Activated T-helper 17 cell treated with anti-CD3 and anti-CD28 coated beads, Interleukin-2, amount 50 U/mL, for 72 hours (primary cell): Measurements from ENCODE around the gene TNFSF10. TPM values are rescaled to one million over a fixed set of nuclear protein-coding genes. Genes with fewer than 3 reads are reported as not detected.
"Not testable (repeated sequence)": the region's sequence is repeated elsewhere in the genome, so short reads cannot be mapped to it uniquely, and the experiment has no call there.

Experiments used
- ATAC-seq: fragments of 150-1000 bp; cut with Tn5 transposase; replicated peaks from 2 replicates; pipeline ENCODE4 v1.10.0; 2021; ENCODE audit warnings: mild to moderate bottlenecking, moderate library complexity
- H3K27ac Mint-ChIP-seq: one replicate; pipeline ENCODE4 v1.8.0; 2022; ENCODE audit warnings: mixed read lengths
- H3K27me3 Mint-ChIP-seq: one replicate; pipeline ENCODE4 v1.8.0; 2022; ENCODE audit warnings: mixed read lengths
- H3K36me3 Mint-ChIP-seq: one replicate; pipeline ENCODE4 v1.8.0; 2022; ENCODE audit warnings: low read depth, mild to moderate bottlenecking, mixed read lengths
- H3K4me1 Mint-ChIP-seq: one replicate; pipeline ENCODE4 v1.8.0; 2022; ENCODE audit warnings: mixed read lengths
- H3K4me3 Mint-ChIP-seq: one replicate; pipeline ENCODE4 v1.8.0; 2022; ENCODE audit warnings: mild to moderate bottlenecking, mixed read lengths
- H3K9me3 Mint-ChIP-seq: one replicate; pipeline ENCODE4 v1.8.0; 2022; ENCODE audit warnings: mixed read lengths
- total RNA-seq, 2 donors: library from RNA; stranded (reverse); gene quantifications; one replicate each; pipeline ENCODE4 v1.2.3, GENCODE V29; 2022

The TNFSF10 gene
- 10 to 100 TPM; 33.6 to 36.1 TPM for total RNA-seq

DNA sequence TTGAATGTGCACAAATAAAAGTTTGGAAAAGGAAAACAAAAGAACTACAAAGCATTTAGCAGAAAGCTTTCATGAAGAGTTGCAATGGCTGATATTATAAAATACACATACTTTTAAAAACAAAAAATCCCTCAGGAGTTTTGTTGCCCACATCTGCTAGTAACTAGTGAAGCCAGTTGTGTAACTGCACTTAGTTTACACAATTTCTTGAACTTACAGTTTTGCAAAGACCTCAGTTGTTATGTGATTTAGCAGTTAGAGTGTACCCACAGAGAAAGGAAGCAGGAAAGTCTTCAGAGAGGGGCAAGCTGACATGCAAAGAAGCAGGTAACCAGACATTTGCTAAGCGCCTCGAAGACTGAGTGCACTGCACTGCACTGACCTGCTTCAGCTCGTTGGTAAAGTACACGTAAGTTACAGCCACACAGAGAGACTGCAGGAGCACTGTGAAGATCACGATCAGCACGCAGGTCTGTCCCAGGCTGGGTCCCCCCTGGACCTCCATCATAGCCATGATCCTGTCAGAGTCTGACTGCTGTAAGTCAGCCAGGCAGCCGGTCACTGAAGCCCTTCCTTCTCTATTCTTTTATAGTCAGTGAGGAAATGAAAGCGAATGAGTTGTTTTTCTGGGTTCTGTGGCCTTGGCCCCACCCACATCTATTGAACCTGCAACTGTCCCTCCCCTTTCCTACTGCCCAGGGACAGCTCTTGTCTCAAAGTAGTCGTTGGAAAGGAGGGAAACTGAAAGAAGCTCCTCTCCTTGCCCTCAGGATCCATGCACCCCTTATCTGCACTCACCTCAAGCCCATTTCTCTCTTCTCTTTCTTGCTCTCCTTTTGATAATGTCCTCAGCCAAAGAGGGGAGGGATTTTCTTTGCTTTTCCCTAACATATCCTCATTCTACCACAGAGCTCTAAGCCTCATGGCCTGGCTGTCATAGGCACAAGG is at the start of gene TNFSF10:
TSS of gene TNFSF10 (minus strand) at position 560 of the 948 bp plus-strand sequence. CDS start at position 514, 46 bp downstream.
- peaks cover 25% of the 10 kb centered on the region for H3K4me1 Mint-ChIP-seq
- H3K27me3 Mint-ChIP-seq: no peaks in the 10 kb centered on the region
- ATAC-seq: peak; percentile 83
- H3K36me3 Mint-ChIP-seq: peaks cover 33% of the 10 kb centered on the region
- peak within 1 kb of the TSS; percentile 91 for H3K4me3 Mint-ChIP-seq
- peak within 1 kb of the TSS; percentile 79 for H3K27ac Mint-ChIP-seq
- no peaks in the 10 kb centered on the region for H3K9me3 Mint-ChIP-seq

- Mint-ChIP-seq H3K9me3 (peaks cover 4% of the 10 kb centered on the region), H3K4me1 (no peaks in the 10 kb centered on the region), H3K4me3 (no peak overlapping the region), H3K27me3 (no peaks in the 10 kb centered on the region), H3K36me3 (no peaks in the 10 kb centered on the region), H3K27ac (no peak overlapping the region)
- no peak for ATAC-seq
Observed at GRCh38 chr3:172569128-172570008, 46.1 kb upstream of the TNFSF10 start.

- H3K9me3 Mint-ChIP-seq: peaks cover 4% of the 10 kb centered on the region
- H3K27me3 Mint-ChIP-seq: no peaks in the 10 kb centered on the region
- ATAC-seq: no peak
- H3K4me1 Mint-ChIP-seq: no peaks in the 10 kb centered on the region
- no peak overlapping the region for H3K27ac Mint-ChIP-seq
- no peak overlapping the region for H3K4me3 Mint-ChIP-seq
- no peaks in the 10 kb centered on the region for H3K36me3 Mint-ChIP-seq
Observed at GRCh38 chr3:172568701-172569100, 45.5 kb upstream of the TNFSF10 start.

DNA sequence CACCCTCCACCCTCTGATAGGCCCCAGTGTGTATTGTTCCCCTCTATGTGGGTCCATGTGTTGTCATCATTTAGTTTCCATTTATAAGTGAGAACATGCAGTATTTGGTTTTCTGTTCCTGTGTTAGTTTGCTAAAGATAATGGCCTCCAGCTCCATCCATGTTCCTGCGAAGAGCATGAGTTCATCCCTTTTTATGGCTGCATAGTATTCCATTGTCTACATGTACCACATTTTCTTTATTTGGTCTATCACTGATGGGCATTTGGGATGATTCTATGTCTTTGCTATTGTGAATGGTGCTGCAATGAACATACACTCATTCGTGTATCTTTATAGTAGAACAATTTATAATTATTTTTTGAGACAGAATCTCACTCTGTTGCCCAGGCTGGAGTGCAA is 43.6 kb upstream of the TNFSF10 start:
- not testable (repeated sequence) for H3K4me3 Mint-ChIP-seq, H3K27me3 Mint-ChIP-seq, H3K27ac Mint-ChIP-seq, H3K36me3 Mint-ChIP-seq, H3K9me3 Mint-ChIP-seq, ATAC-seq
- H3K4me1 Mint-ChIP-seq: peaks cover 12% of the 10 kb centered on the region

GRCh38 chr3:172564499-172564898 is 41.3 kb upstream of the TNFSF10 start:
- H3K27me3 Mint-ChIP-seq: no peaks in the 10 kb centered on the region
- H3K4me1 Mint-ChIP-seq: peaks cover 13% of the 10 kb centered on the region
- peaks cover 4% of the 10 kb centered on the region for H3K9me3 Mint-ChIP-seq
- H3K27ac Mint-ChIP-seq: no peak overlapping the region
- ATAC-seq: no peak
- H3K4me3 Mint-ChIP-seq: no peak overlapping the region
- H3K36me3 Mint-ChIP-seq: peaks cover 8% of the 10 kb centered on the region

- Mint-ChIP-seq H3K27me3 (no peaks in the 10 kb centered on the region), H3K4me3 (peak overlapping the region; percentile 62), H3K9me3 (no peaks in the 10 kb centered on the region), H3K4me1 (peaks cover 13% of the 10 kb centered on the region), H3K27ac (peak overlapping the region; percentile 94), H3K36me3 (peaks cover 8% of the 10 kb centered on the region)
- ATAC-seq: peak; percentile 81
Observed at GRCh38 chr3:172562871-172563865, 39.9 kb upstream of the TNFSF10 start.

DNA sequence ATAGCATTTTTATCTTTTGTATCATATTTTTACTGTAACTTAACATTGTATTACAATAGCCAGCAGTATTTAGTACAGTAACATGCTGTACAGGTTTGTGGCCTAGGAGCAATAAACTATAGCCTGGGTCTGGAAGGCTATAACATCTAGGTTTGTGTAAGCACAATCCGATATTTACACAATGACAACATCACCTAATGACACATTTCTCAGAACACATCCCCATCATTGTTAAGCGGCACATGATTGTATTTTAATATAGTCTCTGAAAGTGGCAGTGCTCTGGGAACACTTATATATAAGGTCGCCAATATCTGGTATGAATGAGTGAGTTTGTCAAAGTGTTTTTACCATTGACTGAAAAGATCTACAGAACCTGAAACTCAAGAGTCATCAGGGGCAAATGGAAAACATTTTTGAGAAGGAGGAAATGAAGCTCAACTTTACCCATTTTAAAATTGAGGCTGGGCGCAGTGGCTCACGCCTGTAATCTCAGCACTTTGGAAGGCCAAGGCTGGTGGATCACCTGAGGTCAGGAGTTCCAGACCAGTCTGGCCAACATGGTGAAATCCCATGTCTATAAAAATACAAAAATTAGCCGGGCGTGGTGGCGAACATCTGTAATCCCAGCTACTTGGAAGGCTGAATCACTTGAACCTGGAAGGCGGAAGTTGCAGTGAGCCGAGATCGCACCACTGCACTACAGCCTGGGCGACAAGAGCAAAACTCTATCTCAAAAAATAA is 38.8 kb upstream of the TNFSF10 start:
- peaks cover 13% of the 10 kb centered on the region for H3K4me1 Mint-ChIP-seq
- no peaks in the 10 kb centered on the region for H3K9me3 Mint-ChIP-seq
- H3K27me3 Mint-ChIP-seq: no peaks in the 10 kb centered on the region
- peak overlapping the region; percentile 94 for H3K27ac Mint-ChIP-seq
- H3K4me3 Mint-ChIP-seq: peak overlapping the region; percentile 62
- H3K36me3 Mint-ChIP-seq: peaks cover 8% of the 10 kb centered on the region
- peak; percentile 72 for ATAC-seq

- no peak overlapping the region for H3K27ac Mint-ChIP-seq
Observed at GRCh38 chr3:172560586-172560985, 37.4 kb upstream of the TNFSF10 start.

DNA sequence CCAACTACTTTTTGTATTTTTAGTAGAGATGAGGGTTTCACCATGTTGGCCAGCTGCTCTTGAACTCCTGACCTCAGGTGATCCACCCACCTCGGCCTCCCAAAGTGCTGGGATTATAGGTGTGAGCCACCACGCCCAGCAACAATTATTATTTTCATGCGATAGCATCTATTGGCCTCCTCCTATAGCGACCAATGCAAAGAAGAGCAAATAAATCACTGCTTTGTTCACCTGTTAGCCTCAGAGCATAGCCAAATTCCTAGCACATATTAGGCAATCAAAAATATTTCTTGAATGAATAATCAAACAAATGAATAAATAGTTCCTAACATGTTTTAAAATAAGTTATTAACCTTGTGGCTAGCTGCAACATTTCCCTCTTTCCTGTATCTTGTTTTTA is 36.8 kb upstream of the TNFSF10 start:
- no peak for ATAC-seq
- no peaks in the 10 kb centered on the region for H3K9me3 Mint-ChIP-seq
- H3K4me1 Mint-ChIP-seq: peaks cover 13% of the 10 kb centered on the region
- H3K27ac Mint-ChIP-seq: no peak overlapping the region
- H3K27me3 Mint-ChIP-seq: no peaks in the 10 kb centered on the region
- peaks cover 8% of the 10 kb centered on the region for H3K36me3 Mint-ChIP-seq
- H3K4me3 Mint-ChIP-seq: no peak overlapping the region

More at GRCh38 chr3:172560586-172560985, 37.4 kb upstream of the TNFSF10 start:
- no peaks in the 10 kb centered on the region for H3K27me3 Mint-ChIP-seq
- H3K36me3 Mint-ChIP-seq: peaks cover 8% of the 10 kb centered on the region
- no peak overlapping the region for H3K4me3 Mint-ChIP-seq
- H3K4me1 Mint-ChIP-seq: peaks cover 13% of the 10 kb centered on the region
- no peaks in the 10 kb centered on the region for H3K9me3 Mint-ChIP-seq
- no peak for ATAC-seq

DNA sequence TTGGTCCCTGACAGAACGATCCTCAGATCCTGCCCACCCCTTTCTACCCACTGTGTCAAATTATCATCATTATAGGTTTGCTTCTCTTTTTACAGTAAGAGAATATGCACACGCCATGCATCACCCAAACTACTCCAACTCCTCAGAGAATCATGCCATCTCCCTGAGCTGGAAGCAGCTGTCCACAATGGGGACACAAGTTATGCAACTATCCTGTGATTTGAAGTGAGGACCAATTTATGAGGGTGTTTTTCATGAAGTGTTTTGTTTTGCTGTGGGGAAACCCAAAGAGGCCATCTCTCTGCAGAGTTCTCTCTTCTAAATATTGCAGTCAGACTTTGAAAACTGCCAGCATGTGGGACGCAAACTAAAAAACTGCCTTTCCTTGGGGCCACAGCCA is 35.8 kb upstream of the TNFSF10 start:
- Mint-ChIP-seq H3K27ac (no peak overlapping the region), H3K36me3 (peaks cover 8% of the 10 kb centered on the region), H3K4me3 (no peak overlapping the region), H3K4me1 (peaks cover 13% of the 10 kb centered on the region), H3K27me3 (no peaks in the 10 kb centered on the region), H3K9me3 (no peaks in the 10 kb centered on the region)
- ATAC-seq: no peak

DNA sequence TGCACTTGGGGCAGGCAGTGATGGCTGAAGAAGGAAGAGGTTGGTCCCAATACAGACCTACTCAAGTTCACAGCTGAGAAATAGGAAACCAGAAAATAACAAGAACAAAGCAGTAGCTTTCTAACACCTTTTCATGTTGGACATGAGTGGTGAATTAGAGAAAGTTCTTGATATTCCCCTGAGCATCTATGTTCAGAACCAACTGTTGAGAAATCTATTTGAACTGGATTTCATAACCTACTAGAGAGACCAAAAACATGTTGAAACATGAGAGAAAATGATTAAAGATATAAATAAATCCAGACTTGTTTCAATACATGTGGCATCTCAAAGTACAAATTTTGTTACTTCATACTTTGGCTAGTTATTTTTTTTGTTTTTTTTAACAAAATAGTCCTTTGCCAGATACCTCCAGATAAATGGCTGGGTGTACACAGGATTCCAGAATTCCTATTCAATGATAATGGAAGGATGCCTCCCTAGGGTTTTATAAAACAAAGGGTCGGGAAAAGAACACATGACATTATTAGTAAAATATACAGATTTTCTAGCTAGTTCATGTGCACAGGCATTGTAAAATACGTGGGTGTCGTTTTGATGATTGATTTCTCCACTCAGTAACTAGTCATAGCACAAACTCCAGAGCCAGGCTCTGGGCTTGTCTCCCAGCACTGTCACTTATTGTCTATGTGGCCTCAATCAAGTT is 34.4 kb upstream of the TNFSF10 start:
- Mint-ChIP-seq H3K9me3 (no peaks in the 10 kb centered on the region), H3K4me1 (peaks cover 6% of the 10 kb centered on the region), H3K27me3 (no peaks in the 10 kb centered on the region), H3K4me3 (no peak overlapping the region), H3K36me3 (peaks cover 2% of the 10 kb centered on the region), H3K27ac (no peak overlapping the region)
- peak; percentile 54 for ATAC-seq

GRCh38 chr3:172553526-172554252 is 30.5 kb upstream of the TNFSF10 start:
- ATAC-seq: no peak
- H3K9me3 Mint-ChIP-seq: no peaks in the 10 kb centered on the region
- H3K36me3 Mint-ChIP-seq: no peaks in the 10 kb centered on the region

More at GRCh38 chr3:172553526-172554252, 30.5 kb upstream of the TNFSF10 start:
- H3K4me1 Mint-ChIP-seq: peaks cover 13% of the 10 kb centered on the region
- no peak overlapping the region for H3K27ac Mint-ChIP-seq
- H3K27me3 Mint-ChIP-seq: no peaks in the 10 kb centered on the region
- no peak overlapping the region for H3K4me3 Mint-ChIP-seq
